Lower leg skin (tissue), 4 donors: ENCODE data around the gene IER5. TPM values are rescaled to one million over a fixed set of nuclear protein-coding genes. Genes with fewer than 3 reads are reported as not detected.

ENCODE experiments used
- DNase-seq, 2 donors: peaks; one replicate each; pipeline ENCODE4 v3.0.0-alpha.2; 2019; ENCODE audit warnings: low spot score in 2 of 2
- H3K4me3 ChIP-seq: fragments of 200-600 bp; sonication (generic); 2 replicates; pipeline ENCODE4 v1.5.1; 2017; ENCODE audit warnings: mild to moderate bottlenecking, low read depth; ENCODE audit not compliant: poor library complexity, severe bottlenecking
- CTCF ChIP-seq, 3 donors: fragments of 450-650 bp; IDR thresholded peaks; one replicate each; pipeline ENCODE4 v1.5.1; 2016; ENCODE audit warnings: antibody characterized with exemption in 3 of 3, mild to moderate bottlenecking in 3 of 3, moderate library complexity in 2 of 3
- POLR2A ChIP-seq, 2 donors: fragments of 450-650 bp; IDR thresholded peaks; one replicate each; pipeline ENCODE4 v1.6.1; 2016 to 2017; ENCODE audit warnings: antibody characterized with exemption in 2 of 2, mild to moderate bottlenecking in 1 of 2, moderate library complexity in 1 of 2
- WGBS, 2 donors: methylation state at CpG; one replicate each; pipeline ENCODE4 v1.1.5; 2018; 5-methylcytosine and 5-hydroxymethylcytosine counted together
- intact Hi-C: fragments of 100-400 bp; cut with DNase I; formaldehyde crosslinking; loops from one replicate; pipeline ENCODE4 v1.15.0; 2023; ENCODE audit warnings: low total_unique reads
- total RNA-seq, 4 donors: library from RNA; depleted of rRNA; stranded (reverse); fragments of >200 nt; gene quantifications; one replicate each; pipeline ENCODE4 v1.1.0, GENCODE V29; 2016

IER5 gene
- total RNA-seq, 4 donors from 2014 or later = 36.7 to 53.4 (median 48.3) TPM

GRCh38 chr1:181086926-181087325 lies 1.6 kb upstream of the IER5 start:
- DNase-seq = peak in 1 of 2 donors; percentile 61
- intact Hi-C loops = loop anchor here (5.0 kb wide), 1 partner anchor 55 kb away; no protein-coding TSS in a partner anchor
- 57% methylated on average over 5 of the region's 5 CpGs for WGBS, 2 donors
- TF ChIP-seq CTCF (IDR thresholded peaks at IDR 0.05) (no peak), POLR2A (IDR thresholded peaks at IDR 0.05) (no peak)
- no peak overlapping the region for H3K4me3 ChIP-seq

- TF ChIP-seq CTCF (IDR thresholded peaks at IDR 0.05) = no peak
- TF ChIP-seq POLR2A (IDR thresholded peaks at IDR 0.05) = no peak
- no peak overlapping the region for H3K4me3 ChIP-seq
- intact Hi-C loops = loop anchor here (5.0 kb wide), 1 partner anchor 55 kb away; no protein-coding TSS in a partner anchor
- peak in 1 of 2 donors; percentile 75 for DNase-seq
- 66 to 74% methylated on average over 8 of the region's 8 CpGs for WGBS, 2 donors
Observed at GRCh38 chr1:181087400-181087901, 1.0 kb upstream of the IER5 start.

- intact Hi-C loops = loop anchor here (5.0 kb wide), 1 partner anchor 53 kb away; no protein-coding TSS in a partner anchor
- TF ChIP-seq POLR2A (IDR thresholded peaks at IDR 0.05) = no peak
- TF ChIP-seq CTCF (IDR thresholded peaks at IDR 0.05) = no peak
- peak overlapping the region; percentile 85 for H3K4me3 ChIP-seq
- DNase-seq = no peak
- 0 to 1% methylated on average over 29 to 62 of the region's 97 CpGs for WGBS, 2 donors
Observed at GRCh38 chr1:181089017-181089675, 646 bp downstream of the IER5 start.

GRCh38 chr1:181089676-181090544 lies 1.4 kb downstream of the IER5 start:
- intact Hi-C loops = loop anchor here (5.0 kb wide), 1 partner anchor 52 kb away; no protein-coding TSS in a partner anchor
- no peak for TF ChIP-seq POLR2A (IDR thresholded peaks at IDR 0.05)
- TF ChIP-seq CTCF (IDR thresholded peaks at IDR 0.05) = no peak
- 0 to 1% methylated on average over 46 to 48 of the region's 48 CpGs for WGBS, 2 donors
- peak; percentile 76 to 96 for DNase-seq
- peak overlapping the region; percentile 85 for H3K4me3 ChIP-seq

GRCh38 chr1:181090641-181091126 lies 2.2 kb downstream of the IER5 start:
- intact Hi-C loops = no loop called here
- TF ChIP-seq CTCF (IDR thresholded peaks at IDR 0.05) = no peak
- TF ChIP-seq POLR2A (IDR thresholded peaks at IDR 0.05) = no peak
- 18 to 23% methylated on average over 9 of the region's 9 CpGs for WGBS, 2 donors
- peak overlapping the region; percentile 85 for H3K4me3 ChIP-seq
- peak in 1 of 2 donors; percentile 43 for DNase-seq
